ENCODE results near the gene UNC5CL.
"Not testable (repeated sequence)": the region's sequence is repeated elsewhere in the genome, so short reads cannot be mapped to it uniquely, and the experiment has no call there.

The UNC5CL gene

GRCh38 chr6:41038205-41038604, 816 bp downstream of the UNC5CL start:
- no peak for DNase-seq

GRCh38 chr6:41037107-41037900, 1.7 kb downstream of the UNC5CL start:
- DNase-seq, result no peak

- no peak for DNase-seq
These were observed 2.4 kb downstream of the UNC5CL start for GRCh38 chr6:41036601-41037000.

GRCh38 chr6:41036186-41036585, 2.8 kb downstream of the UNC5CL start:
- DNase-seq, result no peak

- no peak for DNase-seq
These were observed 5.2 kb downstream of the UNC5CL start for GRCh38 chr6:41033776-41034175.

- DNase-seq, result no peak
These were observed 6.2 kb downstream of the UNC5CL start for GRCh38 chr6:41032830-41033229.

- DNase-seq, result no peak
These were observed 10.2 kb downstream of the UNC5CL start for GRCh38 chr6:41028561-41029412.

- DNase-seq, result peak; percentile 61 to 75
These were observed 11.0 kb downstream of the UNC5CL start for GRCh38 chr6:41027799-41028560.

GRCh38 chr6:41027241-41027640, 11.8 kb downstream of the UNC5CL start:
- DNase-seq, result no peak

GRCh38 chr6:41025966-41026530, 13.0 kb downstream of the UNC5CL start:
- no peak for DNase-seq

GRCh38 chr6:41023114-41023513, 15.9 kb downstream of the UNC5CL start:
- no peak for DNase-seq

GRCh38 chr6:41022294-41022693, 16.7 kb downstream of the UNC5CL start:
- no peak for DNase-seq

GRCh38 chr6:41021832-41022231, 17.2 kb downstream of the UNC5CL start:
- DNase-seq, result no peak

GRCh38 chr6:41017663-41018062, 21.4 kb downstream of the UNC5CL start:
- DNase-seq, result no peak

GRCh38 chr6:41015860-41016259, 23.2 kb downstream of the UNC5CL start:
- not testable (repeated sequence) for DNase-seq

- DNase-seq, result no peak
These were observed 24.2 kb downstream of the UNC5CL start for GRCh38 chr6:41014780-41015179.

- no peak for DNase-seq
These were observed 25.4 kb downstream of the UNC5CL start for GRCh38 chr6:41013466-41014153.

GRCh38 chr6:41011673-41012072, 27.3 kb downstream of the UNC5CL start:
- no peak for DNase-seq

- no peak for DNase-seq
These were observed 29.4 kb downstream of the UNC5CL start for GRCh38 chr6:41009669-41010068.

GRCh38 chr6:41008011-41008410, 31.0 kb downstream of the UNC5CL start:
- no peak for DNase-seq

GRCh38 chr6:41006980-41007379, 32.0 kb downstream of the UNC5CL start:
- DNase-seq, result not testable (repeated sequence)

- DNase-seq, result peak; percentile 58 to 74
These were observed 32.8 kb downstream of the UNC5CL start for GRCh38 chr6:41006217-41006616.

All from CD4-positive, alpha-beta T cell treated with Interferon alpha-2 for 1 hour (primary cell).